GM18498 (cell line): ENCODE results near the gene SLCO4A1.

Experiments
- ATAC-seq: cut with Tn5 transposase; IDR thresholded peaks from one replicate; pipeline ENCODE4 v1.9.1; 2021; ENCODE audit warnings: mild to moderate bottlenecking, moderate library complexity; ENCODE audit not compliant: unreplicated experiment

SLCO4A1 gene

DNA sequence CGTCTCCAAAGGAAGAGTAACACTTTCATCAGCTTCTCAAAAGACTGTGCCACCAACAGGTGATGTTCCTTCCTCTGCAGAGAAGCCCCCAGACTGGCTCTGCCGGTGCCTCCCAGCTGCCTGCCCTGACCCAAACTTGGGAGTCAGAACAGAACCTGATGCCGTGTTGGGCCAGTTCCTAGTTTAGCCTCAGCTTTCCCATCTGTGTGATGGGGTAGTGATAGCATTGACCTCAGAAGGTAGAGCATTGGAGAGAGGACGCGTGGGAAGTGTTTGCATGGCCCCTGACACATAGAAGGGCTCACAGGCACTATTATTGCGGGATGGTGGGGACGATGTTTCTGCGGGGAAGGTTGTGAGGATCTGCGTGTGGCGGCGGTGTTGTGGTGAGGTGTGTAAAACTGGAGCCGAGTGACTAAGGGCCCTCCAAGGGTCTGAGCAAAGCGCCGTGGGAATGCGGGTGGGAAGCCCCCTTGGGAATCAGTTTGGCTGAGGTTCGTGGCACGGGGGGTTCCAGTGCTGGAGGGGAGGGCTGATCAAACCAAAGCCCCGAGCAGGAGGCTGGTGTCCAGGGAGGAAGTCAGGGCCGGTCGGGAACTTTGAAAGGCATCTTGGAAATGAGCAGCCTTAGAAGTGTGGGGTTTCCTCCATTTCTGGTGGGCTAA is 68.0 kb downstream of the SLCO4A1 start:
- no peak for ATAC-seq

DNA sequence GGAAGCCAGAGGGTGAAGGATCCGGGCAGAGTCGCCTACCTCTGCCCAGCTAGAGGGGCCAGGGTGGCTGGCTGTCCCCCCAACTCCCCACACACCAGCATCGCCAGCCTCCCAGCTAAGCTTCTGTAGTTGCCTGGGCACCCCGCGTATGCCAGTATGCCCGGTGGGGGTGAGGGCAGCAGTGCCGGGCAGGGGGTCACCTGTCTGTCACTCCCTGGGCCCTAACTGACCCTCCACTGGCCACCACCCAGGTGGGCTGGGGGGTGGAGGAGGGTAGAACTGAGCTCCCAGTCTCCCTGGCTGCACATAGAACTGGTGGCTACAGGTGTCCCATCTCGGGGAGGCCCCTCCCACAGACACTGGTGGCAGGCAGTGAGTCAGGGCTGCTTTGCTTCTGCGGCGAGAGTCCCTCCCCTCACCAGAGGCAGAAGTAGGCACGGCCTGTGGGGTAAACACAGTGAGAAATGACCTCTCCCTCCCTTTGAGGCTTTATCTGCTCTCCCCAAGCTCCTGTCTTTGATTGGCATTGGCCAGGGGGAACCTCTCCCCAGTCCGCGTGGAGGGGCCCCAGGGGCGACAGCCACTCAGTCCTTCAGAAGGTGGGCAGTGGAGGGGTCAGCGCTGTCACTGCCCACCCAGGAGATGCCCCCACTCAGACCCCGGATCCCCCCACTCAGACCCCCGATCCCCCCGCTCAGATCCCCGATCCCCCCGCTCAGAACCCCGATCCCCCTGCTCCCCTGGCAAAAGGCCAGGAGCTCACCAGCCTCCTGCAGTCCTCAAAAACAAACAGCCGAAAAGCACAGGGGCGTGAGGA is 68.8 kb downstream of the SLCO4A1 start:
- ATAC-seq: no peak

DNA sequence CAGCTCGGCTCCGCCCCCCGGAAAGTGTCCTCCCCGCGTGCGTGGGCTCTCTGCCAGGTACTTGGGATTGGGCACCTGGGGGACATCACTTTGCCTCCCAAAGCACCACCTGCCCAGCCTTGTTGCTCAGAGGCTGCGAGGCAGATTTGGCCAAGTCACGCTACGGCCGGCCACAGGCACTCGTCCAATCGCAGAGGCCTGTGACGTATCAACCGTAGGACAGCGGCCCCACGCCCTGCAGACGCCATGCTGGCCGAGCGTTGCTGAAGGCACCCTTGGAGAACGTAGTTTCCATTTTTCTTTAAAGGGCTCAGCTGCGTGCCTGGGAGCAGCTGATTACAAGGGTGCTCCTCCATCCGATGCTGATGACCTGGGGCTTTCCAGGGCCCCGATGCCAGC is 69.4 kb downstream of the SLCO4A1 start:
- no peak for ATAC-seq

DNA sequence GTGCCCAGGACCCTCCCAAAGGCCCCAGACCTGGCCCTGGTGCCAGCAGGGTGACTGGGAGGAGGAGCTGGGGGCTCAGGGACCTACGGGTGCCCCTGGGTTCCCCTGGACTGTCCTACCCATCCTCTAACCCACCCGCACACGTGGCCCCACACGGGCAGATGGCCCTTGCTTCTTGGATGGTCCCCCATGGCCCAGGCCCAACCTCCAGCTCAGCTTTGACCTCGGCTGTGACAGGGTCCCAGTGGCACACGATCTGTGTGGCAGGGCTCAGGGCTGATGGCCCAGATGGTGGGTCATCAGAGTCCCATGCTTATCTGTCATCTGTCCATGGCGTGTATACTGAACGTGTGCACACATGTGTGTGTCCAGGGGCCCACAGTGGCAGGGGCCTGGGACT is 70.3 kb downstream of the SLCO4A1 start:
- ATAC-seq: no peak

DNA sequence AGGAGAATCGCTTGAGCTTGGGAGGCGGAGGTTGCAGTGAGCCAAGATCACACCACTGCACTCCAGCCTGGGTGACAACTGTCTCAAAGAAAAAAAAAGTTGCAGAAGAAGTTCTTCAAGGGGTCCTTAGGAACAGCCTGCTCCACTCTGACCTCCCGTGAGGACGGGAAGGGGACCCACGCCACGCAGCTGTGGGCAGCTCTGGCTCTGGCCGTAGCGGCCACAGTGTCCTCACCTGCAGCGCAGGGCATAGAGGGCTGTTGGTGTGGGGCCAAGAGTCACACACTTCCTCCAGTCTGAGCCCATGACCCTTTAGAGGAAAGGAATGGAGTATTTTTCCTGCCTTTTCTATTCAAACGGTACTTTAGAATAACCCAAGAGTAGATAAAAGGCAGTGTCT is 71.7 kb downstream of the SLCO4A1 start:
- ATAC-seq: no peak

DNA sequence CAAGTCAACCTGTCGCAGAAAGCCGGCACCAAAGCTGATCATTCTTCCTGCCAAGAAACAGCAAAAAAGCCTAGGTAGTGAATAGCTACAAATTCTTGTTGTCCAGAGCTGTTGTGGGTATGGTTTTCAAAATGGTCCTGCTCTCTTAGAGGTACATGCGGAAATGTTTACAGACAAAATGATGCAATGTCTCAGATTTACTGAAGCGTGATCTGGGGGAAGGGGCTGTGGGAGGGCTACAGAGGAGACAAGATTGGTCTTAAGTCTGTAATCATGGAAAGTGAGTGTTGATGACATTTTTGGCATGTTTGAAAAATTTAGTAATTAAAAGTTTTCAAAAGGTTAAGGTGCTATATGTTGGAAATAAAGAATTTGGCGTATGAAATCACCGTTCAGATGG is 72.5 kb downstream of the SLCO4A1 start:
- no peak for ATAC-seq

DNA sequence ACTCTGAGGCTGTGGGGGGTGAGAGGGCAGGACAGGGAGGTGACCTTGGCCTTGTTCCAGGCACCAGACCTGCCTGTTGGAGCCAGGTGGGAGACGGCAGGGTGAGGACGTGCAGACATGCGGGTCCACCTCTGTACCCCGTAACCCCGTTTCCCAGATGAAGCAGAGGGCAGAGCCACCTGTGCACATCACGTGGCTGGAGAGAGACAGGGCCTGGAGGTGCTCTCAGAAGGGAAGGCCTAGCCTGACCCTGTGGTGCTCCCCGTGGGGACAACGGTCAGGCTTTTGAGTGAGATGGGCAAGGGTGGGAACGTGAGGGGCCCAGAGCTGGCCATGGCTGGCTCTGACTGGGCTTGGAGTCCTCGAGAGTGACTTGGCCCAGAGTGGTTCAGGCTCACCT is 72.9 kb downstream of the SLCO4A1 start:
- ATAC-seq: no peak

DNA sequence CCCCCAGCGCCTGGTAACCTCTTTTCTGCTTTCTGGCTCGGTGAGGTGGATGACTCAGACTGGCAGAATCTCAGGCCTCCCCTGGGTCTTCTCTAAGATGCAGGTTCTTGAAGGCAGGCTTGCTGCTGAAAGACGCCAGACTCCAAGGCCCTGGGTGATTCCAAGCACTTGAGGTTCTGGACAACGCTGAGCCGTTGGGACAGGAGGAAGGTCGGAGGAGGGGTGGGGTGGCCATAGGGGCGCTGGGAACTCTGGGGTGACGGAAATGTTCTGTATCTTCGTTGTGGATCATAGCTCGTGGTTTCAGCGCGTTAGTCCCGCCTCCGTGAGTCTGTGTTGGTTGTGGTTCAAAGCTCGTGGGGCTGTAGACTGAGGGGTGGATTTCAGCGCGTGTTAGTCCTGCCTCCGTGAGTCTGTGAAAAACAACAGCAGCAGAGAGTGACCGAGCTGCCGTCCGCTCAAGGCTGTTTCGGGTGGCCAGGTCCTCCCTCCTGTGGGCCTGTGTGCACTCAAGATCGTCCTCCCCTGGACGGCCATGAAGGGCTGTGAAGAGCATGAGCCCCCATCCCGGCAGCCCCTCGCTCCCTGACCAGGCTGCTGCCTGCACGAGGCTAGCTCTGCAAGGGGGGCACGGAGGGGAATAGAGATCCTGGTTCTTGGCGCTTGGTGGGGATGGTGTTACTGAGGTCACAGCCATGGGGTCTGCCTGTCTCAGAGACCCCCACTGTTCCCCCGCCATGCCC is 74.1 kb downstream of the SLCO4A1 start:
- ATAC-seq: no peak

DNA sequence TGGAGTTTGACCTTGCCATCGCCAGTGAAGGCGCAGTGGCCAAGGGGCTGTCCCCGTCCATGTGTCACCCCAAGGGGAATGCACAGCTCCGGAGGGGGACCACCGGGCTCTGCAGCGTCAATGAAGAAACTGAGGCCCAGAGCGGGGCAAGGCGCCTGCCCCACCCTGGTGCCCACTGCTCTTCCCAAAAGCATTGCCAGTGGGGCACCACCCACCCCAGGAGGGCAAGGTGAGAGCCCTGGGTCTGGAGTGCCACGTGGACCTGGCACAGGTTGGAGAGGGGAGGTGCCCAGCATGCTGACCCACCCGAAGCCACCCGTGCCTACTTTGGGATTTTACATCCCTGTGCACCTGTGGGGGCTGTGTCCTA is 74.6 kb downstream of the SLCO4A1 start:
- no peak for ATAC-seq

DNA sequence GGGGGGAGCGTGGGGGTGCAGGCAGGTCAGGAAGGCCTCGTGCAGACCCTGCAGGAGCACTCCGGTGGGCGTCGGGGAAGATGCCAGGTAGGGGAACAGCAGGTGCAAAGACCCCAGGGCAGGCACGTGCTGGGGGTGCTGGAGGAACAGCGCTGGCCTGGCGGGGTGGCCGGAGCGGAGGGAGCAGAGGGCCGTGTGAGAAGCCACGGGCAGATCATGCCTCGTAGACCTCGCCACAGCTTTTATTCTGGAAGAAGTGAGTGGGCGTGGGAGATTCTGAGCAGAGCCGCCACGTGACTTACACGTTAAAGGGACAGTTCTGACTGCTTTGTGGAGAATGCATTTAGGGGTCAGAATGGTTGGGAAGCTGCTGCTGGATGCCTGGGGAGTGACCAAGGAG is 75.6 kb downstream of the SLCO4A1 start:
- no peak for ATAC-seq

DNA sequence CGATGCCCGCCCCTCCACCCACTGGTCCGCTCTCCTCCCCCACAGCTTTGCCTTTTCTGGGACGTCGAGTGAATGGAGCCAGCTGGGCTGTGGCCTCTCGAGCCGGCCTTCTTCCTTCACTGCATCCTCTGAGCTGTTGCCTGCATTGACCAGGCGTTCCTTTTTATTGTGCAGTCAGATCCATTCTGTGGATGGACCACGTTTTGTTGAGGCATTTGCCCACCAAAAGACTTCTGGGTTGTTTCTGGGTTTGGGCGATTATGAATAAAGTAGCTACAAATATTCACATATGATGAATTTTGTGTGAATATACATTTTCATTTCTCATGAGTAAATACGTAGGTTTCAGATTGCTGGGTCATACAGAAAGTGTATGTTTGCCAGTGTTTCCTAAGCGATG is 76.2 kb downstream of the SLCO4A1 start:
- ATAC-seq: no peak

DNA sequence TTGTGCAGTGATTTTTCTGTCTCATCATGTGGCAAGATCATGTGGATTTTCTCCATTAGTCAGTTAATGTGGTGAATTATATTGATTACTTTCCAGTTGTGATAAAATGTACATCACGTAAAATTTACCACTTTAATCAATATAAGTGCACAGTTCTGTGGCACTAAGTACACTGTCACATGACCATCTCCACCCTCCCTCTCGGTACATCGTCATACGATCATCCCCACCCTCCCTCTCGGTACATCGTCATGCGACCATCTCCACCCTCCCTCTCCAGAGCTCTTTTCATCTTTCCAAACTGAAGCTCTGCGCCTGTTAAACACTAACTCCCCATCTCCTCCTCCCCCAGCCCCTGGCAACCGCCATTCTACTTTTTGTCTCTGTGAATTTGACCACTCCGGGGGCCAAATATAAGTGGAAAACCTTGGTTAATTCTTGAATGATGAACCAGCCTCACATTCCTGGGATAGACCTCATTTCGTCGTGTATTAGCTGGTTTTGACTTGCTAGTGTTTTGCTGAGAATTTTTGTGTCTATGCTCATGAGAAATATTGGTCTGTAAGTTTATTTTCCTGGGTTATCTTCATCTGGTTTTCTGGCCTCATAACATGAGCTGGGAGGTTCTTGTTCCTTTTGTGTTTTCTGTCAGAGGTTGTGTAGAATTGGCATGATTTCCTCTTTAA is 77.1 kb downstream of the SLCO4A1 start:
- no peak for ATAC-seq
